G401.6 (cell line): ENCODE results near the gene TLR10.

Experiments used
- FAIRE-seq: peaks from 2 replicates; lab custom pipeline; 2012; peaks lifted over from hg19 to GRCh38; lab: Jason Lieb, UNC

TLR10 gene

DNA sequence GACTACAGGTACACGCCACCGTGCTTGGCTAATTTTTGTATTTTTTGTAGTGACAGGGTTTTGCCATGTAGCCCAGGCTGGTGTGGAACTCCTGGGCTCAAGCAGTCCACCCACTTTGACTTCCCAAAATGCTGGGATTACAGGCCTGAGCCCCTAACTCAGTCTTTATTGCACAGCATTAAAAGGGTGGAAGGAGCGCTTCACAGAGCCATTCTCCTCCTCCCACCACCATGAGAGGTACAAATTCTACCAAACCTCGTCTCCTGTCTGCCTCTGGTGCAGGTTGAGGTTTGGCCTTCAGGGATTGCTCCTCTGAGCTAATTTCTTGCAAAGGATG is 52.3 kb downstream of the TLR10 start:
- no peak for FAIRE-seq

DNA sequence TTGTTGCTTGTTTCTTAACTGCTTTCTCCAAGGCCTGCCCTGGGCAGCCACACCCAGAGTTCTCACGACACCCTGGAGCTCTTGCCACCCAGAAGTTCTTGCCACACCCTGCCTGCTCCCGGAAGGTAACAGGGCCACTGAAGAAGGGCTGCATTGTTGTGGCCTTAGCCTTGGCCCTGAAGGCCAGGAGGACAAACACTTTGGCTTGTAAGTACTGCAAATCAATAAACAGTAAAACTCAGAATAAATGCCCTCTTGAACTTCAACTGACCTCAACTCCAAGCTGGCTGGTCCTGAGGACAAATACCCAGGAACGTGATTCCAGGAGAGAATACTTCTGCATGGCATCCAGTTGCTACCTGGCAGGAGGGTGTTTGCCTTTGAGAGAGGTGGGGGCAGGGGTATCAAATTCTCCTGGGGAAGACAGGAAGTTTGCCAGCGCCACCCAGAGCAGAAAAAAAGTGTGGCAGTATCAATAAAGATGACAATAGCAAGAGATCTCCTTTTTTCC is 54.1 kb downstream of the TLR10 start:
- FAIRE-seq: no peak

DNA sequence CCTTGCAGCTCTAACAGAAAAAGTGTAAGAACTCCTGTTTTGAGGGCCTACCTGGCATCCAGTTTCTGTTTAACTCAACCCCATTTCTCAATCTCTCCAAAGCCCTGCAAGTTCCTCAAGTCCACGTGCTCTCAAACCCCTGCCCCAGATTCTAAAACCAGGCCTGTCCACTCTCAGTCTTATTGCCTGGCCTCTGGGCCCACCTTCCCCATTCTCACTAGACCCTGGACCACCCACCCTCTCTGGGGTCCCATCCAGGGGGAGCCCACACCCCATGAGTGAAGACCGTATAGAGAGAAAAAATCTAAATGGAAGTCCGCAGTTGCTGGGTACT is 58.3 kb downstream of the TLR10 start:
- no peak for FAIRE-seq

DNA sequence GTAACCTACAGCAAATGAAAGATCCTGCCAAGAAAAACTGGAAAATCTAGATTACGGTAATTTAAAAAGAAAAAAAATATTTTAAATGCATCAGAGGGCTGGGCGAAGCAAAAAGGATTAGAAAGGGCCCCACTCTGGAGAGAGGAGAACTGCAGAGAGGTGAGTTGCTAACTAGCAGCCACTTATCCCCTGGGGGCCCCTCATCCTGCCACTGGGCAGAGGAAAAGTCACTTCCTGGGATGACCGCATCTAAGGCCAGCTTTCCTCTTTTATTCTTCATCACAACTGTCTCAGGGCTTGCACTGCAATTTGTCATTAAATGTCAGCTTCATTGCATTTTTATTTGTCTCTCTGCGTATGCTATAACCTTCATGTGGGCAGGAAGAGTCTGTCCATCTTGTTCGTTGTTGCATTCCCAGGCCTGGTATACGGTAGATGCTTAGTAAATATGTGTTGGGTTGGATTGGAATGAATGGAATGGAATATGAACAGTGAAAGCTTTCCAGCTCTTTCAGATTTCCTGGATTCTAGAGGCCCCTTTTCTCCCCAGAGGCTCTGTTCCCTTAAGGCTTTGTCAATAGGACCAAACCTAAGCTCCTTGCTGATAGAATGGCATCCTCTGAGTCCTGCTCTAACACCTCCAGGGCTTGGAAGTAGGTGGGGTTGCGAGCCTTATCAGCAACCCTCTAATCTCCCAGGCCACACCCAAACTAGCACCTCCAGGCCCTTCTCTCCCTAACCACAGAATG is 58.9 kb downstream of the TLR10 start:
- no peak for FAIRE-seq

DNA sequence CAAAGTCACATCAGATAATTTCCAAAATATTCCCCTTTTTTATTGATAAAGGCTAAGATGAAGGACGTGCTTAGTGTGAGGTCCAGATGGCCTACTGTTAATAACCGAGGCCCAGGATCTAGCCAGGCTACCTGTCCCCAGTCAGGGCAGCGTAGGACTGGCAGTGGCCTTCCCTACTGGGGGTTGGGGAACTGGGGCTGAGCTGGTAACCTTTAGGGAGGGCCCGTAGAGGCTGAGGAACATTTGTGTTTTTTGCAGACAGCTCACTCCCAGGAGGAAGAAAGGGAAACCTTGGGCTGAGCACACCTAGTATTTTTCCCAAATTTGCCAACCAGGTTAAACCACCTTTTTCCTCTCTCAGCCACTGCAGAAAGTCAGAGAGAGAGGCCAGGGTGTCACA is 59.7 kb downstream of the TLR10 start:
- no peak for FAIRE-seq
